Smooth muscle cell (in vitro differentiated cells): Measurements from ENCODE around the gene GTPBP1. TPM values are rescaled to one million over a fixed set of nuclear protein-coding genes. Genes with fewer than 3 reads are reported as not detected.

Experiments used
- DNase-seq: peaks from one replicate; lab custom pipeline; 2025; ENCODE audit not compliant: unreplicated experiment; lab: John Stamatoyannopoulos, UW
- H2AFZ ChIP-seq: fragments of 200-600 bp; sonication (generic); 2 replicates; pipeline ENCODE4 v1.6.0; 2016; ENCODE audit warnings: antibody characterized with exemption, low read depth, mild to moderate bottlenecking
- H3F3A ChIP-seq: fragments of 200-600 bp; sonication (generic); 2 replicates; pipeline ENCODE4 v1.6.0; 2017; ENCODE audit warnings: antibody characterized with exemption, low read depth
- H3K27ac ChIP-seq: fragments of 200-600 bp; sonication (generic); 2 replicates; pipeline ENCODE4 v1.5.1; 2016; ENCODE audit warnings: low read depth, mild to moderate bottlenecking
- H3K27me3 ChIP-seq: fragments of 200-600 bp; sonication (generic); 2 replicates; pipeline ENCODE4 v1.6.1; 2016; ENCODE audit warnings: low read depth, mild to moderate bottlenecking
- H3K36me3 ChIP-seq: fragments of 200-600 bp; sonication (generic); 2 replicates; pipeline ENCODE4 v1.5.1; 2016; ENCODE audit warnings: low read depth
- H3K4me1 ChIP-seq: fragments of 200-600 bp; sonication (generic); 2 replicates; pipeline ENCODE4 v1.5.1; 2016; ENCODE audit warnings: low read depth
- H3K4me2 ChIP-seq: fragments of 200-600 bp; sonication (generic); 2 replicates; pipeline ENCODE4 v1.6.0; 2016; ENCODE audit warnings: mild to moderate bottlenecking
- H3K4me3 ChIP-seq: fragments of 200-600 bp; sonication (generic); 2 replicates; pipeline ENCODE4 v1.5.1; 2016; ENCODE audit warnings: mild to moderate bottlenecking
- H3K79me2 ChIP-seq: fragments of 200-600 bp; sonication (generic); 2 replicates; pipeline ENCODE4 v1.6.0; 2016; ENCODE audit warnings: low read depth, mild to moderate bottlenecking
- H3K9ac ChIP-seq: fragments of 200-600 bp; sonication (generic); 2 replicates; pipeline ENCODE4 v1.6.0; 2016; ENCODE audit warnings: low read depth
- H3K9me3 ChIP-seq: fragments of 200-600 bp; sonication (generic); replicated peaks from 2 replicates; pipeline ENCODE4 v1.5.1; 2016; ENCODE audit warnings: low read depth
- H4K20me1 ChIP-seq: fragments of 200-600 bp; sonication (generic); 2 replicates; pipeline ENCODE4 v1.6.0; 2016; ENCODE audit warnings: low read depth
- WGBS: methylation state at CpG from one replicate; pipeline ENCODE4 v1.1.7; 2016; ENCODE audit warnings: low lambda C conversion rate; 5-methylcytosine and 5-hydroxymethylcytosine counted together
- polyA plus RNA-seq: library from polyadenylated mRNA; unstranded; fragments of >200 nt; fragmentation: Nextera tagmentation; extraction: Ambion mirVana; gene quantifications from 2 replicates; pipeline ENCODE4 v1.2.1, GENCODE V29; 2016
- total RNA-seq: library from RNA; depleted of rRNA; stranded (reverse); fragments of >200 nt; gene quantifications from 2 replicates; pipeline ENCODE4 v1.2.3, GENCODE V29; 2014
- TF ChIP-seq, protein P1 (sequence below): fragments of 200-600 bp; sonication (generic); IDR thresholded peaks from 2 replicates; pipeline ENCODE4 v1.5.1; 2017; ENCODE audit warnings: borderline replicate concordance, mild to moderate bottlenecking, antibody characterized with exemption; ENCODE audit not compliant: insufficient read depth, poor library complexity, severe bottlenecking

Gene GTPBP1
- total and polyA plus RNA-seq, 2 experiments from 2014 or later: 23.7 to 25.3 TPM

DNA sequence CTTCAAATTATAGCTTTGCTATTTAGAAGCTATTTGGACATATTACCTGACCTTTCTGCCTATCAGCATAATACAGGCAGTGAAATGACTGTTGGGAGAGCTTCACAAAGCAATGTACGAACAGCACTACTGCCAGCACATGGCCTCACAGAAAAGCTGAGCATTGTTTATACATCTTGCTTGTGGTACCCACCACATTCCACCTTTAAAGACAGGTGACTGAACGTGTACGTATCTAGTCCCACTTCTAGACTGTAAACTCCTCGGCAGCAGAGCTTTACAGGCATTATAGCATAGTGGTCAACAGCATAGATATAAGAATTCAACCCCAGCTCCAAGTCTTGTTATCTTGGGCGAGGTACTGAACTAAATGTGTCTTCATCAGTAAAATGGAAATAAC is 6.6 kb upstream of the GTPBP1 start:
- peaks cover 63% of the 10 kb centered on the region for H3K79me2 ChIP-seq
- 72% methylated on average over 5 of the region's 5 CpGs for WGBS
- no peaks in the 10 kb centered on the region for H3K27me3 ChIP-seq
- H3K36me3 ChIP-seq: no peaks in the 10 kb centered on the region
- no peak for DNase-seq
- H3K4me3 ChIP-seq: peak overlapping the region; percentile 96
- H3K9ac ChIP-seq: peak overlapping the region; percentile 98
- TF ChIP-seq, protein P1, sequence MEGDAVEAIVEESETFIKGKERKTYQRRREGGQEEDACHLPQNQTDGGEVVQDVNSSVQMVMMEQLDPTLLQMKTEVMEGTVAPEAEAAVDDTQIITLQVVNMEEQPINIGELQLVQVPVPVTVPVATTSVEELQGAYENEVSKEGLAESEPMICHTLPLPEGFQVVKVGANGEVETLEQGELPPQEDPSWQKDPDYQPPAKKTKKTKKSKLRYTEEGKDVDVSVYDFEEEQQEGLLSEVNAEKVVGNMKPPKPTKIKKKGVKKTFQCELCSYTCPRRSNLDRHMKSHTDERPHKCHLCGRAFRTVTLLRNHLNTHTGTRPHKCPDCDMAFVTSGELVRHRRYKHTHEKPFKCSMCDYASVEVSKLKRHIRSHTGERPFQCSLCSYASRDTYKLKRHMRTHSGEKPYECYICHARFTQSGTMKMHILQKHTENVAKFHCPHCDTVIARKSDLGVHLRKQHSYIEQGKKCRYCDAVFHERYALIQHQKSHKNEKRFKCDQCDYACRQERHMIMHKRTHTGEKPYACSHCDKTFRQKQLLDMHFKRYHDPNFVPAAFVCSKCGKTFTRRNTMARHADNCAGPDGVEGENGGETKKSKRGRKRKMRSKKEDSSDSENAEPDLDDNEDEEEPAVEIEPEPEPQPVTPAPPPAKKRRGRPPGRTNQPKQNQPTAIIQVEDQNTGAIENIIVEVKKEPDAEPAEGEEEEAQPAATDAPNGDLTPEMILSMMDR: no peak
- no peaks in the 10 kb centered on the region for H3F3A ChIP-seq
- H3K4me1 ChIP-seq: peaks cover 32% of the 10 kb centered on the region
- H3K9me3 ChIP-seq: no peaks in the 10 kb centered on the region
- peaks cover 51% of the 10 kb centered on the region for H4K20me1 ChIP-seq
- H2AFZ ChIP-seq: no peak overlapping the region
- H3K4me2 ChIP-seq: peak overlapping the region; percentile 88
- H3K27ac ChIP-seq: peak overlapping the region; percentile 94

DNA sequence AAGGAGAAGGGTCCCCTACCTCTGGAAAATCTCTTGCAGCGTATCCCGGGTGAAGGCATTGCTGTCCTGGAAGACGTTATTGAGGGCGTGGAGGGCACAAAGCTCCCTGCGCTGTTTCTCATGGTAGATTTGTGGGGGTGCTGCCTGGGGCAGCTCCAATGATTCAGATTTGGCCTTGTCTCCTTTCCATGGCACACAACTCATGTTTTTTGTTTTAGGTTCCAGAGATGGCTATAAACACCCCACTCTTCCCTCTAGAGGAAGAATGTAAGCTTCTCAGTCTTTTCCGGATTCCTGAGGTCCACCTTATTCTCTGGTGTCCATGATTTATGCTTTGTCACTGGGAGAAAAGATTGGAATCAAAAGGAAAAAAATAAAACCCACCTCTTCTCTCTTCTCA is 6.0 kb upstream of the GTPBP1 start:
- WGBS: 17% methylated on average over 6 of the region's 6 CpGs
- peak overlapping the region; percentile 88 for H3K4me2 ChIP-seq
- TF ChIP-seq, protein P1: no peak

DNA sequence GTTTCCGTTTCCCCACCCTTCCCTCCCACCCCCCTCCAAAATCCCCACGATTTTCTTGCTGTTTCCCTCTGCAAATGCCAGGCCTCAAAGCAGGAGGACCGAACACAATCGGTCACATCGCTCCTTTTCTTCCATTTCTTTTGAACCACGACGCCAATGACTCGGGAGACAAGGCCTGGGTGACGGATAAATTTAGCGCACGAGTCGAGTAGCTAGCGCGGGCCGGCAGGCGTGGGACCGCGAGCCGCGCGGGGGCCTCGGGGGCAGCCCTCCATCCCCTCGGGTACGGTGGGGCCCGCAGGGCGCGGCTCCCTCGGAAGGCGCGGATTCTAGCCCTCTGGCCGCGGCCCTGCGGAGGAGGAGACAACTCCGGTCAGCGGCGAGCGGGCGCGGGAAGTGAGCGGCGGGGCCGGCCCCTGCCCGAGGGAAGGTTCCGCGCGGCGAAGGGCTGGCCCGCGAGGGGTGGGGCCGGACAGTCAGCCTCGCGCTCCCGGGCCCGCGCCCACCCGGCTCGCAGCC is 5.4 kb upstream of the GTPBP1 start:
- no peaks in the 10 kb centered on the region for H3K27me3 ChIP-seq
- peaks cover 51% of the 10 kb centered on the region for H3K79me2 ChIP-seq
- peaks cover 42% of the 10 kb centered on the region for H4K20me1 ChIP-seq
- H2AFZ ChIP-seq: peak overlapping the region; percentile 74
- WGBS: under 1% methylated on average over 35 of the region's 57 CpGs
- H3K27ac ChIP-seq: peak overlapping the region; percentile 94
- H3K36me3 ChIP-seq: no peaks in the 10 kb centered on the region
- no peaks in the 10 kb centered on the region for H3K9me3 ChIP-seq
- TF ChIP-seq, protein P1: no peak
- peak overlapping the region; percentile 96 for H3K4me3 ChIP-seq
- H3K4me1 ChIP-seq: peaks cover 37% of the 10 kb centered on the region
- DNase-seq: no peak
- peak overlapping the region; percentile 98 for H3K9ac ChIP-seq
- peak overlapping the region; percentile 88 for H3K4me2 ChIP-seq
- H3F3A ChIP-seq: peaks cover 3% of the 10 kb centered on the region

More for the DNA sequence above, 6.0 kb upstream of the GTPBP1 start:
- H3K27ac ChIP-seq: peak overlapping the region; percentile 94
- no peaks in the 10 kb centered on the region for H3K27me3 ChIP-seq
- no peaks in the 10 kb centered on the region for H3K36me3 ChIP-seq
- H3K79me2 ChIP-seq: peaks cover 56% of the 10 kb centered on the region
- H2AFZ ChIP-seq: no peak overlapping the region
- peak overlapping the region; percentile 96 for H3K4me3 ChIP-seq
- no peak for DNase-seq
- peaks cover 46% of the 10 kb centered on the region for H4K20me1 ChIP-seq
- peaks cover 33% of the 10 kb centered on the region for H3K4me1 ChIP-seq
- H3K9me3 ChIP-seq: no peaks in the 10 kb centered on the region
- peaks cover under 1% of the 10 kb centered on the region for H3F3A ChIP-seq
- peak overlapping the region; percentile 98 for H3K9ac ChIP-seq
